ENCODE results near the gene INTS3.

GRCh38 chr1:153776845-153777370 lies 49.1 kb downstream of the INTS3 start:
- no peak for TF ChIP-seq RAD21 (IDR thresholded peaks at IDR 0.05; ENCODE audit: low read depth)
- no peak for TF ChIP-seq EP300 (IDR thresholded peaks at IDR 0.05; ENCODE audit: borderline replicate concordance)
- TF ChIP-seq YY1 (IDR thresholded peaks at IDR 0.05; ENCODE audit: low read depth) = no peak
- TF ChIP-seq MAX (IDR thresholded peaks at IDR 0.05) = no peak
- TF ChIP-seq USF1 (IDR thresholded peaks at IDR 0.05) = no peak
- TF ChIP-seq ZBTB7A (IDR thresholded peaks at IDR 0.05; ENCODE audit: low read depth) = no peak
- TF ChIP-seq REST (IDR thresholded peaks at IDR 0.05; ENCODE audit: low read depth) = no peak
- TF ChIP-seq TEAD4 (IDR thresholded peaks at IDR 0.05) = no peak
- no peak for TF ChIP-seq TAF1 (IDR thresholded peaks at IDR 0.05; ENCODE audit: low read depth)
- no peak for TF ChIP-seq NFIC (IDR thresholded peaks at IDR 0.05)
